CD14-positive monocyte (primary cell): ENCODE data around the gene OSCP1. TPM values are rescaled to one million over a fixed set of nuclear protein-coding genes. Genes with fewer than 3 reads are reported as not detected.

Source experiments
- DNase-seq, 3 donors: peaks; one replicate each; pipeline ENCODE4 v3.0.0-alpha.2; 2011 to 2022
- H2AFZ ChIP-seq: 2 replicates; pipeline ENCODE4 v1.6.0; 2012; ENCODE audit warnings: mild to moderate bottlenecking, low read depth, low read length, inconsistent platforms; ENCODE audit not compliant: insufficient read depth, poor library complexity, severe bottlenecking
- H3K27ac ChIP-seq, 2 donors: 1 replicate in 1 of 2; 2 replicates in 1 of 2; pipeline ENCODE4 v1.5.1; 2012 to 2013; ENCODE audit warnings: low read length in 2 of 2, control low read depth in 1 of 2, inconsistent platforms in 1 of 2, low read depth in 1 of 2, mild to moderate bottlenecking in 1 of 2
- H3K27me3 ChIP-seq, 2 donors: one replicate each; pipeline versions ENCODE4 v1.6.0 to v1.6.1; 2011 to 2013; ENCODE audit warnings: low read length in 2 of 2; ENCODE audit not compliant: control insufficient read depth in 2 of 2, insufficient read depth in 2 of 2
- H3K36me3 ChIP-seq, 2 donors: replicated peaks in 1 of 2; 1 replicate in 1 of 2; 2 replicates in 1 of 2; pipeline versions ENCODE4 v1.5.1 to v1.6.1; 2012 to 2013; ENCODE audit warnings: low read length in 2 of 2, control low read depth in 1 of 2, inconsistent platforms in 1 of 2, mild to moderate bottlenecking in 1 of 2; ENCODE audit not compliant: insufficient read depth in 2 of 2, control insufficient read depth in 1 of 2
- H3K4me1 ChIP-seq, 2 donors: 1 replicate in 1 of 2; 2 replicates in 1 of 2; pipeline versions ENCODE4 v1.5.1 to v1.6.1; 2012 to 2013; ENCODE audit warnings: low read length in 2 of 2, control low read depth in 1 of 2, inconsistent platforms in 1 of 2, mild to moderate bottlenecking in 1 of 2, moderate library complexity in 1 of 2; ENCODE audit not compliant: insufficient read depth in 2 of 2, control insufficient read depth in 1 of 2
- H3K4me2 ChIP-seq: replicated peaks from 2 replicates; pipeline ENCODE3; 2012; ENCODE audit warnings: low read length, moderate library complexity, mild to moderate bottlenecking; ENCODE audit not compliant: poor library complexity, severe bottlenecking; ENCODE audit errors: extremely low read depth
- H3K4me3 ChIP-seq, 3 experiments: fragments of 200-600 bp in 1 of 3; sonication (generic) in 1 of 3; replicated peaks in 1 of 3; 1 replicate in 2 of 3; 2 replicates in 1 of 3; pipeline ENCODE4 v1.5.1; 2011 to 2013; ENCODE audit warnings: low read length in 3 of 3, mild to moderate bottlenecking in 3 of 3, control low read depth in 2 of 3, low read depth in 2 of 3, inconsistent platforms in 1 of 3, moderate library complexity in 1 of 3
- H3K79me2 ChIP-seq: 2 replicates; pipeline ENCODE4 v1.6.0; 2012; ENCODE audit warnings: mild to moderate bottlenecking, control low read depth, inconsistent platforms, low read length, moderate library complexity; ENCODE audit not compliant: insufficient read depth
- H3K9ac ChIP-seq: 2 replicates; pipeline ENCODE4 v1.6.0; 2017; ENCODE audit warnings: low read length, mild to moderate bottlenecking; ENCODE audit not compliant: insufficient read depth, poor library complexity, severe bottlenecking
- H3K9me3 ChIP-seq, 2 donors: replicated peaks in 1 of 2; 1 replicate in 1 of 2; 2 replicates in 1 of 2; pipeline versions ENCODE4 v1.5.1 to v1.6.1; 2012 to 2013; ENCODE audit warnings: low read length in 2 of 2, control low read depth in 1 of 2; ENCODE audit not compliant: control insufficient read depth in 1 of 2, insufficient read depth in 1 of 2
- H4K20me1 ChIP-seq: 2 replicates; pipeline ENCODE4 v1.6.0; 2012; ENCODE audit warnings: mild to moderate bottlenecking, low read length, control low read depth, moderate library complexity; ENCODE audit not compliant: insufficient read depth
- H3K27ac Mint-ChIP-seq, 7 donors: one replicate each; pipeline ENCODE4 v1.8.0; 2020; ENCODE audit warnings: mild to moderate bottlenecking in 7 of 7, mixed read lengths in 7 of 7, moderate library complexity in 6 of 7, inconsistent platforms in 2 of 7
- H3K27me3 Mint-ChIP-seq, 3 donors: one replicate each; pipeline ENCODE4 v1.8.0; 2021 to 2022; ENCODE audit warnings: low read depth in 3 of 3, mild to moderate bottlenecking in 3 of 3, mixed read lengths in 3 of 3, moderate library complexity in 3 of 3, inconsistent platforms in 1 of 3
- H3K36me3 Mint-ChIP-seq, 2 donors: one replicate each; pipeline ENCODE4 v1.8.0; 2020; ENCODE audit warnings: mixed read lengths in 2 of 2, inconsistent platforms in 1 of 2, mild to moderate bottlenecking in 1 of 2
- H3K4me1 Mint-ChIP-seq: one replicate; pipeline ENCODE4 v1.8.0; 2020; ENCODE audit warnings: mild to moderate bottlenecking, mixed read lengths
- H3K4me3 Mint-ChIP-seq, 2 donors: one replicate each; pipeline ENCODE4 v1.8.0; 2020; ENCODE audit warnings: mild to moderate bottlenecking in 2 of 2, mixed read lengths in 2 of 2, moderate library complexity in 1 of 2
- H3K9me3 Mint-ChIP-seq, 7 donors: one replicate each; pipeline ENCODE4 v1.8.0; 2020 to 2022; ENCODE audit warnings: mixed read lengths in 7 of 7, mild to moderate bottlenecking in 6 of 7, moderate library complexity in 6 of 7, inconsistent platforms in 2 of 7
- WGBS: methylation state at CpG from one replicate; pipeline ENCODE4 v1.1.5; 2013; ENCODE audit warnings: missing lambda C conversion rate; ENCODE audit not compliant: insufficient coverage; 5-methylcytosine and 5-hydroxymethylcytosine counted together
- intact Hi-C, 2 donors: fragments of 100-400 bp; cut with micrococcal nuclease; formaldehyde crosslinking; loops; one replicate each; pipeline versions ENCODE4 v1.15.0 to v1.15.1; 2023
- polyA plus RNA-seq, 3 donors: library from polyadenylated mRNA; depleted of rRNA in 1 of 3; unstranded in 2 of 3; stranded (reverse) in 1 of 3; fragments of 300-500 nt in 2 of 3; fragments of >200 nt in 1 of 3; fragmentation: Illumina TruSeq in 2 of 3; gene quantifications; 1 replicate in 2 of 3; 2 replicates in 1 of 3; pipeline ENCODE4 v1.2.3, GENCODE V29; 2012 to 2021
- TF ChIP-seq, protein P1 (sequence below): fragments of 200-600 bp; IDR thresholded peaks from one replicate; pipeline ENCODE4 v1.8.0; 2022; ENCODE audit warnings: antibody characterized with exemption, mild to moderate bottlenecking

Gene OSCP1
- polyA plus RNA-seq, 3 donors: 0.12 to 0.82 TPM; not detected in 1

DNA sequence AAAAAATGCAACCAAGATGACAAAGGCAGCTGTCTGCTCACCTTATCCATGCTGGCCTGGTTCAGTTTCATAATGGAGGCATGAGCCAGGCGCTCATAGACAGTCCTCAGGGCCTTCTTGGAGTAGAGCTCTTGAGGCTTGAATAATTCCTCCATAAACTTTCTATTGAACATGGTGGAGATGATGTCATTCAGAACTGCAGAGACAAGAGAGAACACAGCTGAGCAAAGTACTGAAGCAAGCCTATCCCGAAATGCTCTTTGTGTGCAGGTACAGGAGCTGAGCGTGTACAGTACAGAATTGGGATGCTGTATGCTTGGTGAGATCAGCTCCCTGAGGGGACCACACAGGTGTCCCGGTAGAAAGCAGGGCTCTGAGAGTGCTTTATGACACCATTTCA is 11.5 kb downstream of the OSCP1 start:
- no peaks in the 10 kb centered on the region for H3K36me3 Mint-ChIP-seq
- no peaks in the 10 kb centered on the region for H3K9me3 Mint-ChIP-seq
- H2AFZ ChIP-seq: no peak overlapping the region
- no peaks in the 10 kb centered on the region for H3K9me3 ChIP-seq
- TF ChIP-seq, protein P1, sequence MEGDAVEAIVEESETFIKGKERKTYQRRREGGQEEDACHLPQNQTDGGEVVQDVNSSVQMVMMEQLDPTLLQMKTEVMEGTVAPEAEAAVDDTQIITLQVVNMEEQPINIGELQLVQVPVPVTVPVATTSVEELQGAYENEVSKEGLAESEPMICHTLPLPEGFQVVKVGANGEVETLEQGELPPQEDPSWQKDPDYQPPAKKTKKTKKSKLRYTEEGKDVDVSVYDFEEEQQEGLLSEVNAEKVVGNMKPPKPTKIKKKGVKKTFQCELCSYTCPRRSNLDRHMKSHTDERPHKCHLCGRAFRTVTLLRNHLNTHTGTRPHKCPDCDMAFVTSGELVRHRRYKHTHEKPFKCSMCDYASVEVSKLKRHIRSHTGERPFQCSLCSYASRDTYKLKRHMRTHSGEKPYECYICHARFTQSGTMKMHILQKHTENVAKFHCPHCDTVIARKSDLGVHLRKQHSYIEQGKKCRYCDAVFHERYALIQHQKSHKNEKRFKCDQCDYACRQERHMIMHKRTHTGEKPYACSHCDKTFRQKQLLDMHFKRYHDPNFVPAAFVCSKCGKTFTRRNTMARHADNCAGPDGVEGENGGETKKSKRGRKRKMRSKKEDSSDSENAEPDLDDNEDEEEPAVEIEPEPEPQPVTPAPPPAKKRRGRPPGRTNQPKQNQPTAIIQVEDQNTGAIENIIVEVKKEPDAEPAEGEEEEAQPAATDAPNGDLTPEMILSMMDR: no peak
- intact Hi-C loops: no loop called here
- no peaks in the 10 kb centered on the region for H3K27me3 ChIP-seq
- H3K27me3 Mint-ChIP-seq: peaks cover 0 to 1% (median 1%) of the 10 kb centered on the region in 3 donors
- no peaks in the 10 kb centered on the region for H4K20me1 ChIP-seq
- DNase-seq: no peak
- H3K4me2 ChIP-seq: no peak overlapping the region
- H3K9ac ChIP-seq: no peak overlapping the region
- 100% methylated on average over 2 of the region's 4 CpGs for WGBS
- H3K27ac ChIP-seq: no peak overlapping the region
- H3K27ac Mint-ChIP-seq: no peak overlapping the region
- no peaks in the 10 kb centered on the region for H3K36me3 ChIP-seq
- no peak overlapping the region for H3K4me3 ChIP-seq
- no peak overlapping the region for H3K4me3 Mint-ChIP-seq
- no peaks in the 10 kb centered on the region for H3K79me2 ChIP-seq
- peaks cover 3% of the 10 kb centered on the region for H3K4me1 Mint-ChIP-seq
- H3K4me1 ChIP-seq: no peaks in the 10 kb centered on the region

- Histone ChIP-seq H3K4me3 (no peak overlapping the region), H4K20me1 (no peaks in the 10 kb centered on the region), H3K4me1 (no peaks in the 10 kb centered on the region), H3K4me2 (no peak overlapping the region), H3K27me3 (no peaks in the 10 kb centered on the region), H2AFZ (no peak overlapping the region), H3K9ac (no peak overlapping the region), H3K27ac (no peak overlapping the region), H3K36me3 (no peaks in the 10 kb centered on the region), H3K9me3 (no peaks in the 10 kb centered on the region), H3K79me2 (no peaks in the 10 kb centered on the region)
- Mint-ChIP-seq H3K4me3 (no peak overlapping the region), H3K9me3 (no peaks in the 10 kb centered on the region), H3K27ac (peak overlapping the region in 1 of 7 donors; percentile 63), H3K27me3 (no peaks in the 10 kb centered on the region), H3K4me1 (no peaks in the 10 kb centered on the region), H3K36me3 (peaks cover 2% of the 10 kb centered on the region in 2 donors)
- TF ChIP-seq, protein P1: no peak
- WGBS: no CpG with 5 or more reads among the region's 1 CpG
- no peak for DNase-seq
- intact Hi-C loops: no loop called here
These were observed 13.4 kb downstream of the OSCP1 start for GRCh38 chr1:36436821-36437220.
